Measurements from ENCODE around the gene POU6F2.
"Not testable (repeated sequence)": the region's sequence is repeated elsewhere in the genome, so short reads cannot be mapped to it uniquely, and the experiment has no call there.

Gene POU6F2

GRCh38 chr7:39304178-39304577 lies 326.5 kb downstream of the POU6F2 start:
- in situ Hi-C loops (cut with HindIII; ENCODE audit: low pct_unique_long_range_greater_than_20kb, low sequenced_read_pairs) = no loop called here
- DNase-seq (ENCODE audit: low read depth in 1 of 2, low spot score in 1 of 2) = no peak

DNA sequence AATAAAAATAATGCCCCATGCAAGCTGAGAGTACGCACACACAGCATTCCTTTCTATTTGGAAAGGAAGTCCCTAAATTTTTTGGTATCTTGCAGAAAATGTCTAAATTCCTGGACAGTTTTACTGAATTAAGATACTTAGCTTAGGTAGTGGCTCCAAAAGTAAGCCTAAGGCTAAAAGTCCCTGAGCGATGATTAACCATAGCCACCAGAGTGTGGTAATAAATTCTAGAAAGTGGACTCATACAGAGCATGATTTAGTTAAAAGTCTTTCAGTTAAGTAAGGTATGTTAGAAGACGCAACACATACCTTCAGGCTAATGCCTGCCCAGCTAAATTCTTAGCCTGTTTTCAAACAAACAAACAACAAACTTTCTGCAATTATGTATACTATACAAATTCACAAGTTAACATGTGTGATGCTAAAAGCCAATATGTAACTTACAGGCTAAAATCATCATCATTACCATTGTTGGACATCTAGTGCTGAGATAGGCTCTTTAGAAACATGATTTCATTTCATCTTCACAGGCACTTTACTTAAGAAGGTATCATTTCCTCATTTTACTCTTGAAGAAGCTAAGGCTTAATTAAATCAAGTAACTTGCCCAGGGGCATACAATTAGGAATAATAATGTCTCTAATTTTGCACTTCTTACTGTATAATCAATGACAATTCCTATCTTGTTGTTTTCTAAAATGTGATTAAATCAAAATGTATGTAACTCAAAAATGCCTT lies 327.1 kb downstream of the POU6F2 start:
- in situ Hi-C loops (cut with HindIII; ENCODE audit: low pct_unique_long_range_greater_than_20kb, low sequenced_read_pairs) = no loop called here
- no peak for TF ChIP-seq JUND (IDR thresholded peaks at IDR 0.05; ENCODE audit: low read depth)
- no peak for DNase-seq (ENCODE audit: low read depth in 1 of 2, low spot score in 1 of 2)

More at GRCh38 chr7:39304178-39304577, 326.5 kb downstream of the POU6F2 start:
- TF ChIP-seq JUND (IDR thresholded peaks at IDR 0.05; ENCODE audit: low read depth) = no peak

- DNase-seq (ENCODE audit: low read depth in 1 of 2, low spot score in 1 of 2) = no peak
- no peak for TF ChIP-seq JUND (IDR thresholded peaks at IDR 0.05; ENCODE audit: low read depth)
- in situ Hi-C loops (cut with HindIII; ENCODE audit: low pct_unique_long_range_greater_than_20kb, low sequenced_read_pairs) = no loop called here
Measured at GRCh38 chr7:39306016-39306570, 328.4 kb downstream of the POU6F2 start.

- DNase-seq (ENCODE audit: low read depth in 1 of 2, low spot score in 1 of 2) = no peak
- in situ Hi-C loops (cut with HindIII; ENCODE audit: low pct_unique_long_range_greater_than_20kb, low sequenced_read_pairs) = no loop called here
- no peak for TF ChIP-seq JUND (IDR thresholded peaks at IDR 0.05; ENCODE audit: low read depth)
Measured at GRCh38 chr7:39310699-39311098, 333.0 kb downstream of the POU6F2 start.

- in situ Hi-C loops (cut with HindIII; ENCODE audit: low pct_unique_long_range_greater_than_20kb, low sequenced_read_pairs) = no loop called here
- TF ChIP-seq JUND (IDR thresholded peaks at IDR 0.05; ENCODE audit: low read depth) = no peak
- no peak for DNase-seq (ENCODE audit: low read depth in 1 of 2, low spot score in 1 of 2)
Measured at GRCh38 chr7:39312254-39312989, 334.7 kb downstream of the POU6F2 start.

DNA sequence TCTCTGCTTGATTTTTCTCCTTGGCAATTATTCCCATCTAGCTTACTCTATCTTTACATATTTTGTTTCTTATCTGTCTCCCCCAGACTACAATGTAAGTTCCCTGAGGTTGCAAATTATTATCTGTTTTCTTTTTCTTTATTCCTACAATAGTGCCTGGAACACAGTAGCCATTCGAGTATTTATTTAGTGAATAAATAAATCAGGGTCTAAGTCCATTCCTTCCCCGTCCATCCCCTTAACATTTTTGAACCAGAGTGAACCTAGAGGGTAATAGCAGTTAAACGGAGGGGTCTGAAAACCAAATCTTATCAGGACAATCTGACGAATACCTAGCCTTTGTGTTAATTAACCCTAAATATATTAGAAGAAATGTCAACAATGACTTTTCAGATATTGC lies 335.7 kb downstream of the POU6F2 start:
- in situ Hi-C loops (cut with HindIII; ENCODE audit: low pct_unique_long_range_greater_than_20kb, low sequenced_read_pairs) = no loop called here
- TF ChIP-seq JUND (IDR thresholded peaks at IDR 0.05; ENCODE audit: low read depth) = no peak
- no peak for DNase-seq (ENCODE audit: low read depth in 1 of 2, low spot score in 1 of 2)

- no peak for TF ChIP-seq JUND (IDR thresholded peaks at IDR 0.05; ENCODE audit: low read depth)
- no peak for DNase-seq (ENCODE audit: low read depth in 1 of 2, low spot score in 1 of 2)
- in situ Hi-C loops (cut with HindIII; ENCODE audit: low pct_unique_long_range_greater_than_20kb, low sequenced_read_pairs) = no loop called here
Measured at GRCh38 chr7:39313974-39314373, 336.3 kb downstream of the POU6F2 start.

GRCh38 chr7:39317107-39317506 lies 339.4 kb downstream of the POU6F2 start:
- in situ Hi-C loops (cut with HindIII; ENCODE audit: low pct_unique_long_range_greater_than_20kb, low sequenced_read_pairs) = no loop called here
- TF ChIP-seq JUND (IDR thresholded peaks at IDR 0.05; ENCODE audit: low read depth) = no peak
- DNase-seq (ENCODE audit: low read depth in 1 of 2, low spot score in 1 of 2) = no peak

GRCh38 chr7:39317896-39318295 lies 340.2 kb downstream of the POU6F2 start:
- no peak for DNase-seq (ENCODE audit: low read depth in 1 of 2, low spot score in 1 of 2)
- no peak for TF ChIP-seq JUND (IDR thresholded peaks at IDR 0.05; ENCODE audit: low read depth)
- in situ Hi-C loops (cut with HindIII; ENCODE audit: low pct_unique_long_range_greater_than_20kb, low sequenced_read_pairs) = no loop called here

DNA sequence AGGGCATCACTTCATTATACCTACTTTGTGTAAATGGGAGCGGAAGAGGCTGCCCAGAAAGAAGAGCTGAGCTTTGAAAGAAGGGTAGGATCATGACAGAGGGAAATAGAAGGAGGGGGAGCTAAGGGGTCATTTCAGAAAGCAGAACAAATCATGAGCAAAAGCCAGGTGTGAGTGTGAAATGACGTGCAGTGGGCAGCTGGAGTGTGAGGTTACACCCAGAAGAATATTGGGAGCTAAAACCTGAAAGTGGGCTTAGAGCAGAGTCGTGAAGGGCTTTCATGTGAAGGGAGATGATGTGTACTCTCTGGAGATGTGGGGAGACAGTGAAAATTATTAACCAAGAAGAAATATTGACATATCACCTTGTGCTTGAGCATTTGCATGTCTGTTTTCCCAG lies 343.5 kb downstream of the POU6F2 start:
- TF ChIP-seq JUND (IDR thresholded peaks at IDR 0.05; ENCODE audit: low read depth) = no peak
- no peak for DNase-seq (ENCODE audit: low read depth in 1 of 2, low spot score in 1 of 2)
- in situ Hi-C loops (cut with HindIII; ENCODE audit: low pct_unique_long_range_greater_than_20kb, low sequenced_read_pairs) = no loop called here

DNA sequence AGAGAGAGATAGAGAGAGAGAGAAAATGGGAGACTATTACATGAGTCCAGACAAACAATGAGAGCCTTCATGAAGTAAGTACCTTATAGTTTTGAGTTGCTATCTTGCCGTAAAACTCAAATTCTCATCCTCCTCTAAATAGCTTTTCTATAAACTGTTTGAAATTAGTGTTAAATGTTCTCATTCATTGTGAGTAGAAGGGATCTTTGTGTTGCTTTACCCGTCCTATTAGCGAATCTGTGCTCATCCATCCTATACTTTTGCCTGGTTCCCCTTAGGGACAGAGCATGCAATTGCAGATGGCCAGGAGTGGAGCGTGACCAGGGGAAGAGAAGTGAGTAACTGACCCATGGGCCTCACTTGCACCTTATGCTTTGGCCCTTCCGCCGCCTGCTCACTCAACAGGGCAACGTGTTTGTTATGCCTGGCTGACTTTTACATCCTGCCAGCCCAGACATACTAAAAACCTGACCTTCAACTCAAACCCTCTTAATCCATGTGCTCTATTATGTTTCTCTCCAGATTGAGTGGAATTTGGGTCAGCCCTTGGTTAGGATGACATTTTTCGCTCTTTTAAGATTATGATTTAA lies 344.3 kb downstream of the POU6F2 start:
- in situ Hi-C loops (cut with HindIII; ENCODE audit: low pct_unique_long_range_greater_than_20kb, low sequenced_read_pairs) = no loop called here
- no peak for DNase-seq (ENCODE audit: low read depth in 1 of 2, low spot score in 1 of 2)
- no peak for TF ChIP-seq JUND (IDR thresholded peaks at IDR 0.05; ENCODE audit: low read depth)

DNA sequence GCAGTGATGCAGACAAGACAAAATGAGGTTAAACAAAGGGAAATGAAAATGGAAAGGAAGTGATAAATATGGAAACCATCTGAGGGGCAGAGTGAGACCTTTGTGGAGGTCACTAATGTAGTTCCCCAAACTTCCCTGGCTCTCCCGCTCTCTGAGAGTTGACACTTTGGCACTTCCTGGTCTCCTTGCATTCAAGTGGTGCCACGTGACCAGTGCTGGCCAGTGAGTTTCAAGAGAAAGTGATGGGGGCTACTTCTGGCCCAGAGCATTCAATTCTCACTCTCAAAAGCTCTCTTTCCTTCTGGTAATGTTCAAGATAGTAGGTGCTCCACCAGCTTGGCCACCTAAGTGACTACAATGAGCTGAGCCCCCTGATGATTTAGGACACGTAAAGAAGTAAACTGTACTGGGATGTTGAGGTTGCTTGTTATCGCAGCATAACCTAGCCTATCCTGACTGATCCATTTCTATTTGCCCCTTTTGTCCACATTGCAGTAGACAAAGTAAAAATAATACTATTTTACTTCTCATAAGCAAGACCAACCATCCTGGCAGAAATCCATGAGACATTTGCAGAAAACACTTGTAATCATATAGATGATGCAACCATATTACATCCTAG lies 346.5 kb downstream of the POU6F2 start:
- no peak for DNase-seq (ENCODE audit: low read depth in 1 of 2, low spot score in 1 of 2)
- in situ Hi-C loops (cut with HindIII; ENCODE audit: low pct_unique_long_range_greater_than_20kb, low sequenced_read_pairs) = no loop called here
- TF ChIP-seq JUND (IDR thresholded peaks at IDR 0.05; ENCODE audit: low read depth) = no peak

DNA sequence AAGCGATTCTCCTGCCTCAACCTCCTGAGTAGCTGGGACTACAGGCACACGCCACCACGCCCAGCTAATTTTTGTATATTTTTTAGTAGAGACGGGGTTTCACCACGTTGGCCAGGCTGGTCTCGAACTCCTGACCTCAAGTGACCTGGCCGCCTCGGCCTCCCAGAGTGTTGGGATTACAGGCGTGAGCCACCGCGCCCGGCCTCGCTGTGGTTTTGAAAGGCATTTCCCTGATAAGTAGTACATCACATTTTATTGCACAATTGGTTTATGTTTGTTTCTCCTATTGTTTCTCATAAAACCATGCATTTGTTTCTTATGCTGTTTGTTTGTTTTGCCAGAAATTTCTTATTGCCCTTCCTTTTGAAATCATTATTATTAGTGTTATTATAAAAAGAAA lies 353.9 kb downstream of the POU6F2 start:
- in situ Hi-C loops (cut with HindIII; ENCODE audit: low pct_unique_long_range_greater_than_20kb, low sequenced_read_pairs) = not testable (repeated sequence)

More for the DNA sequence above, 353.9 kb downstream of the POU6F2 start:
- DNase-seq (ENCODE audit: low read depth in 1 of 2, low spot score in 1 of 2) = not testable (repeated sequence)

Data from T47D (cell line).